SIG-M5 treated with dmso at 0.1 percent for 504 hours (cell line): ENCODE results near the gene CSF1R.
"Not testable (repeated sequence)": the region's sequence is repeated elsewhere in the genome, so short reads cannot be mapped to it uniquely, and the experiment has no call there.

Source experiments
- DNase-seq: peaks from one replicate; lab custom pipeline; 2025; ENCODE audit not compliant: unreplicated experiment; lab: John Stamatoyannopoulos, UW

CSF1R gene

DNA sequence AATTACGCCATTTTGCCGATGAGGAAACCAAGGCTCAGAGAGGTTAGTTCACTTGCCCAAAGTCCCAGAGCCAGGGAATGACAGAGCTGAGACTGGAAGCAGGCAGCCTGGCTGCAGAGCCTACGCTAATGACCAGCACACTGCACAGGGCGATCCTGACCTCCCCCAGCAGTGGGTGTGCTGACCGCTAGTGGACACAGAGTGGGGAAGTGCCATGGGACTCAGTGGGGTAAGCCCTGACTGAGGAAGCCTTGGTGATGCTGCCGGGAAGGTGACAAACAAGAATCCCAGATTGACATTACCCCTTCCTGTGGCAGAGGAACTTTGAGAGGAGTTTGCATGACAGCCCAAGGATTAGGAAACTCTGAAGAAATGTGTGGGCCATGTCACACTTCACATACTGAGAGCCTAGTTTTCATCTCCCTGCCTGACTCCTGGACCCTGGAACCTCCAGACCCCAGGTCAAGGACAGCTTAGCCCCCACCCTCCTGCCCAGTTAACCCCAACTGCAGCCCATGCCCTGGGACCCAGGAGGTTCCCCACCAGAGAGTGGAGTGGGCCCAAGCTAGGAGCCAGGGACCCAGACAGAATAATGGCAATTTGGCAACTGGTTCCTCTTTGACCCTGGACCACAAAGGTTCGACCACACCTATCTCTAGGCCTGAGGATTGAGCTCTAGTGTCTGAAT is 19.7 kb upstream of the CSF1R start:
- no peak for DNase-seq

- DNase-seq: no peak
Measured at GRCh38 chr5:150104550-150104870, 18.2 kb upstream of the CSF1R start.

- DNase-seq: no peak
Measured at GRCh38 chr5:150103678-150104549, 17.6 kb upstream of the CSF1R start.

DNA sequence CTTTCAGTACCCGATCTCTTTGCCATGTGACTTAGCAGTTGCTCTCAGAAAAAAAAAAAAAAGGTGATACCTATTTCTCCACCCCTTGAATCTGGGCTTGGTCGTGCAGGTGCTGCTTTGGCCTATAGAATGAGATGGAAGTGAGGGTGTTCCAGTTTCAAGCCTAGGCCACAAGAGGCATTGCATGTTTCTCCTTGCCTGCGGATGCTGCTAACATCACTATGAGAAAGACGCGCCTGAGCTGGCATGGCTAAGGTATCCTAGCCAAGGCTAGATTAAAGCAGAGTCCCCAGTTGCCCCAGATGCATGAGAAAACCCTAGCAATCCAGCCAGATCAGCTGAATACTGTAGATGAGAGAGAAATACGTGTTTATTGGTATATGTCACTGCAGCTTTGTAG is 14.7 kb upstream of the CSF1R start:
- no peak for DNase-seq

DNA sequence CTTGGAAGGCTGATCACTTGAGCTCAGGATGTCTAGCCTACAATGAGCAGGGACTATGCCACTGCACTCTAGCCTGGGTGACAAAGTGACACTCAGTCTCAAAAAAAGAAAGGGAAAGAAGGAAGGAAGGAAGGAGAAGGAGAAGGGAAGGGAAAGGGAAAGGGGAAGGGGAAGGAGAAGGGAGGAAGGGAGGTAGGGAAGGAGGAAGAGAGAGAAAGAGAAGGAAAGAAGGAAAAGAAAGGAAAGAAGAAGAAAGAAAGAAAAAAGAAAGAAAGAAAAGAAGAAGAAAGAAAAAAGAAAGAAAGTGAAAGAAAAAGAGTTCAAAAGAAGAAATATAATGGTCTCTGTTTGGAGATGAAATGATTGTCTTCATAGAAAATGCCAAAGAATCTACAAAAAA is 10.8 kb upstream of the CSF1R start:
- no peak for DNase-seq

DNA sequence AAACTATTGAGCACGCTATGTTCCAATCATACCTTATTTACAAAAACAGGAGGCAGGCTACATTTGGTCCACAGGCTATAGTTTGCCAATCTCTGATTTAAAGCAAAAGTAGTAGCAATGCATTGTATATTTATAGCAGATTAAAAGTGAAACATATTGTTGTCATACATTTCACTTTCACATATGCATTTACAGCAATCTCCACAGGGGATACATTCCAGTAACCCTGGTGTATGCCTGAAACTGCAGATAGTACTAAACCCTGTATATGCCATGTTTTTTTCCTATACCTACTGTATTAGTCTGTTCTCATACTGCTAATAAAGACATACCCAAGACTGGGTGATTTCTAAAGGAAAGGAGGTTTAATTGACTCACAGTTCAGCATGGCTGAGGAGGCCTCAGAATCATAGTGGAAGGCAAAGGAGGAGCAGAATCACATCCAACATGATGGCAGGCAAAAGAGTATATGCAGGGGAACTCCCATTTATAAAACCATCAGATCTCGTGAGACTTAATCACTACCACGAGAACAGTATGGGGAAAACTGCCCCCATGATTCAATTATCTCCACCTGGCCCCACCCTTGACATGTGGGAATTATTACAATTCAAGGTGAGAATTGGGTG is 5.9 kb upstream of the CSF1R start:
- no peak for DNase-seq

GRCh38 chr5:150085191-150085912 is 1.0 kb downstream of the CSF1R start:
- DNase-seq: no peak

DNA sequence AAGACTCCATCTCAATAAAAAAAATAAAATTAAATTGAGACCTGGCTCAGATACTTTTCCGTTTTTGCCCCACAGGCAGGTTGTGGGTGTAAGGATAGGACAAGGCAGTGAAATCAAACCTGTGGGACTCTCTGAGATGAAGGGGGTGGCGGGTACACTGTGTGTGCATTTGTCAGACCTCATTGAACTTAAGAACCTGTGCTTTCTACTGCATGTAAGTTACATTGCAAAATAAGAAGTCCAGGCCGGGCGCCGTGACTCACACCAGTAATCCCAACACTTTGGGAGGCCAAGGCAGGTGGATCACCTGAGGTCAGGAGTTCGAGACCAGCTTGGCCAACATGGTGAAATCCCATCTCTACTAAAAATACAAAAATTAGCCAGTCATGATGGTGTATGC is 1.6 kb downstream of the CSF1R start:
- DNase-seq: not testable (repeated sequence)

- no peak for DNase-seq
Measured at GRCh38 chr5:150082889-150083288, 3.5 kb downstream of the CSF1R start.

DNA sequence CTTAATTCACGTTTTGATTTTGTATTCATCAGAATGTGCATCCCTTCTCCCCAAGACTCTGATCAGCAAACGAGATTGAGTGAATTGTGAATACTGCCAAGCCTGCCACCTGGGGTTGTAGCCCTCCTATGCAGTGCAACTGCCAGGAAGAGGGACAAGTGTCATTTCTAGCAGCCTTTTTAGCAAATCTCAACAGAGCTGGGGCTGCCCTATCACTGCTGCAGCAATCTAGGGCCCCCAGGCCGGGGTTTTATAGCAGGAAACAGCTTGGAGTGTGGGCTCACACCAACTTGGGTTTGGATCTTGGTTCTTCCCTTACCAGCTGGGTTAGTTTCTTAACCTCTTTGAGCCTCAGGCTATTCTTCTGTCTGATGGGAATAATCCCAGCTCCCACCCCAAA is 4.0 kb downstream of the CSF1R start:
- DNase-seq: peak; percentile 50

GRCh38 chr5:150081541-150082283 is 4.6 kb downstream of the CSF1R start:
- DNase-seq: peak; percentile 93

DNA sequence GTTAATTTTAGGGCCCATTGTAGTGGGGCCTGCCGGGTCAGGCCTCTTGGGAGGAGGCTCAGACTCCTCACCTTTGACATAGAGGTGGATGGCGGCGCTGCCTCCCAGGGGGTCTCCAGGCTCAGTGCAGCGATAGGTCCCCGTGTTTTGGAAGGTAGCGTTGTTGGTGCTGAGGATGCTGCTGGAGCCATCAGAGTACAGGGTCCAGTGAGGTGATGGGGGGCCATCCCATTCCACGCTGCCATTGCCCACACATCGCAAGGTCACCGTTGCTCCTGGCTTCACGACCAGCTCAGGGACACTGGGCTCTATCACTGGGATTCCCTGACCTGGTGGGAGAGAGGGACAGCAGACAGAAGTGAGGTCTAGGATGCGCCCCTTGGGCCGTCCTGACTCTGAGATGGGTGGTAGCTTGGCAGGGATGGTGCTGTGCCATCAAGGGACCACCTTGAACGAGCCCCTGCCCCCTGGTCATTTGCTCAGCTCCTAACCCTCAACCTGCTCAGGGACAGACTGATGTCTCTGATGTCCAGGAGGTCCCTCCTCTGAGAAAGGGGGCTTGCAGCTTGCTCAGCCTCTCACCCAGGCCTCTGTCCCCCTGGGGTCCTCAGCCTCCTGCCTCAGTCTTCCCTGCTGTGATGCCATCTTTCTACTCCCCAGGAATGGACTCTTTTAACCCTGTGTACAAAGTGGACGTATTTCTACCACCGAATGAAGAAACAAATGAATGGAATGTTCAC is 5.5 kb downstream of the CSF1R start:
- DNase-seq: no peak

- DNase-seq: no peak
Measured at GRCh38 chr5:150079909-150080461, 6.4 kb downstream of the CSF1R start.

DNA sequence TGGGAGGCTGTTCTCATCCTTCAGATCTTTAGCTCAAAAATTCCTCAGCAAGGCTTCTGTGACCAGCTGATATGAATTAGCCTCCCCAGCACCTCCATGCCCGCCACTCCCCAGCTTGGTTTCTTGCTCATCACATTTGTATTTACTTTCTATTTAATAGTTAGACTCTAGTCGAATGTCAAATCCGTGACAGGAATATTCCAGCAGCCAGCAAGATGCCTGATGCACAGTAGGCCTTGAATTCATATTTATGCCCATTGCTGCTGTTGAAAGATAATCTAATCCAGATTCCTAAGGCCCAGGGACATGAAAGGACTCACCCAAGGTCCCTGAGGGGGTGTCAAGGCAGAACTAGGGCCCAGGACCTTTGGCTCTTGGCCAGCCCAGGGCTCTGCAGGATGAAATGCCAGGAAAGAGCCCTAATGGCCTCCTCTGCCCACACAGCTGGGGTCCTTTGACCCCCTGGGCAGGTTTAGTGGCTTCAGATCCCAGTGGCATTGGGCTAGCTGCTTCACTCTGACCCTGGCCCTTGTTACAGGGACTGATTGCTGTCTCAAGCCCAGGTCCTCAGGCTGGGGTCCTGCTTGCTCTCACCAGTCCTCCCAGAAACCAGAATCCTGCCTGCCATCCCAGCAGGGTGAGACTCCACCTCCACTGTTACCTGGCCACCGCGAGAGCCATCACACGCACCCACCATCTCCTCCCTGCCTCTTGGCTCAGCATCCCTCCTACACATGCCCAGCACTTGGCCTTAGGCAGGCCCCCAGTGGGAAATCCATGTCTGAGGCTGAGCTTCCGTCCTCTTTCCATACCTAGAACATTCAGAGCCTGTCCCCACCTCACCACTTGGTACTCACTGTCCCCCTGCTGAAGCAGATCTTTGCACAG is 7.3 kb downstream of the CSF1R start:
- DNase-seq: no peak

DNA sequence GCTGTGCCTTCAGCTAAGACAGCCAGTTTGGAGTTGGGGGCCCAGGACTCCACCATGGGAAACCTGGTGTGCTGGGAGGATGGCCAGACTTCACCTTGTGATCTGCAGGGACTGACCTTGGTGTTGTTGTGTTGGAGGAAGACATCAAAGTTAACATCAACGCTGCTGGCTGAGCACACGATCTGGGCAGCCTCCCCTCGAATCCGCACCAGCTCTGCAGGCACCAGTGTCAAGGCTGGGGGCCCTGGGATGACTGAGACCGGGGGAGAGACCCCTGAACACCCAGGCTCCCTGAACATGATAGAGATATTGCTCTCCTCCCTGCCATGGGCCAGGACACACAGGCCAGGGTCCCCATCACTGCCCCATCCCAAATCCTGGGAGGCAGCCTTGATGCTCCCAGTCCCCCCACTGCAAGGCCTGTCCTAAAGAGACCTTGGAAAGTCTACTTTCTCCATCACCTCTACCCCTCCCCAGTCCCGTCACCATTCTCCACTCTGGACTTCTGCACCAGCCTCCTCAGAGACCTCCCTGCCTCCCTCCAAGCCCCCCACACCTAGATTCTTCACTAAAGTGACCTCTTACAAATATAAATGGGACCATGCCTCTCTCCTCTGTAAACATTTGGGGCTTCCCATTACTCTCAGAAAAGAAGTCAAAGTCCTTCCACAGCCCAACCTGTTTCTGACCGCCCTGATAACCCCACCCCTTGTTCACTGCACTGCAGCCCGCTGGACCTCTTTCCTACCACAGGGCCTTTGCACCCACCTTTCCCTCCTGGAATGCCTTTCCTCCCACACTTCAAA is 8.2 kb downstream of the CSF1R start:
- DNase-seq: no peak

DNA sequence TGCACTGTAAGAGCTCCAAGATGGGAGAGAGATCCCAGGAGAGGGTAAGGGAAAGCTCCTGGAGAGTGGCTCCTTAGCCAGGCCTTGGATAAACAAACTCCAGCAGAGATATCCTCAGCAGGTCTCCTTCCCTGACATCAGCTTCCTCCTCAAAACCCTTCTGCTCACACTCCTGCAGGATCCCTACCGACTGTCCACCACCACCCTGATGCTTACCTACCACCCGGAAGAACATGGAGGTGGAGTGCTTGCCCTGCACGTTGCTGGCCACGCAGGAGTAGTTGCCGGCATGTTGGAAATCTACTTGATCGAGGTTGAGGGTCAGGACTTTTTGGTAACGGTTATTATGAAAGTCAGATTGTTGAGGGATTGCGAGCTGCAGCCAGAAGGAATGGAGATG is 9.3 kb downstream of the CSF1R start:
- DNase-seq: no peak

DNA sequence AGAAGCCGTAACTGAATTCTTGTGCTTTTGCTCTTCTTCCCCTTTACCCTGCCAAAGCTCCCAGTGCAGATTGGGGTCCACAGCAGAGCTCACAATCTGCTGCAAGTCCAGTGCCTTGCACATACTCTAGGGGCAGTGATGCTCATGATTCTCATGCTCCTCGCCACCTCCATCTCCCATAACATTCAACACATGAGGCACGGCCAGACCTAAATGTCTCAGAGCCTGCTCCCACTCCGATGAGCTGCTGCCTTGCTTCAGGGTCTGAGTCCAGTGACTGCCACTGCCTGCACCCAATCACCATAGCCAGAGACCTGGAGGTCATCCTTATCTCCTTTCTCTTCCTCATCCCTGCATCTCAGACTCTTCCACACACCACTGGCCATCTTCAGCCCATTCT is 10.5 kb downstream of the CSF1R start:
- no peak for DNase-seq

DNA sequence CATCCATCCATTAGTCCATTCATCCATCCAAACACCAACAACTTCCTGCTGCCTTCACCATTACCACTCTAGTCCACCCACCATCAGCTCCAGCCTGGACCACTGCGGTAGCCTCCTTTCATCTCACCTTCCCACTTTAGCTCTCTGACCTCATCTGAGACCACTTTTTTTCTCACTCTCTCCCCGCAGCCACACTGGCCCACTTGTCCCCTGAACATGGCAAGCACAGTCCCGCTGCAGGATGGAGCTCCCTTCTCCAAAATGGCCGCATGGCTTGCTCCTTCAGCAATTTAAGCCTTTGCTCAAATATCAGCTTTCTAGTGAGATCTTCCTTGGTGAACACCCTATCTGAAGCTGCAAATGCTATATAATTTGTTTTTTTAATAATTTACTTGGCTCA is 11.1 kb downstream of the CSF1R start:
- DNase-seq: no peak
